GM18909 (cell line): ENCODE data around the gene PCGF1.

ENCODE experiments used
- ATAC-seq: cut with Tn5 transposase; IDR thresholded peaks from one replicate; pipeline ENCODE4 v1.9.1; 2021; ENCODE audit warnings: mild to moderate bottlenecking; ENCODE audit not compliant: unreplicated experiment, poor library complexity

The PCGF1 gene

DNA sequence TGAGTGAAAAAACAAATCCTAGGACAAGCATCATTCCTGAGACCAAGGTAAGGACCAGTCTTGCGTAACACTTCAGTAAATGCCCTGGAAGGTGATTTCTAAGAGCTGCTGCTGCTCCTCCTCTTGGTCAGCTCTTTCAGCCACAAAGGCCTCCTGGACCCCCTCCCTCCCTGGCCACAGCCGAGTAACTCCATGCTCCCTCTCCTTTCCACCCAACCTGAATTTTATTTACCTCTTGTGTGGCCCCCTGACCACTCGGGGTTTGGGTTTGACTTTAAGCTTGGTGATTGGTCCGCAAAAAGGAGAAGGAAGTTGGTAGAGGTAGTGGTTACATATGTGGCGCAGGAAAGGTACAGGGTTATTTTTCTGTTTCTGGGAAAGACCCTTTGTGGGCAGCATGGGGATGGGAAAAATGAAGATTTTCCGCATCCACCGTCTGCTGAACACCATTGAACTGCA, 31.4 kb upstream of the PCGF1 start:
- ATAC-seq, result no peak

- ATAC-seq, result no peak
These were observed 29.6 kb upstream of the PCGF1 start for GRCh38 chr2:74537140-74537539.

DNA sequence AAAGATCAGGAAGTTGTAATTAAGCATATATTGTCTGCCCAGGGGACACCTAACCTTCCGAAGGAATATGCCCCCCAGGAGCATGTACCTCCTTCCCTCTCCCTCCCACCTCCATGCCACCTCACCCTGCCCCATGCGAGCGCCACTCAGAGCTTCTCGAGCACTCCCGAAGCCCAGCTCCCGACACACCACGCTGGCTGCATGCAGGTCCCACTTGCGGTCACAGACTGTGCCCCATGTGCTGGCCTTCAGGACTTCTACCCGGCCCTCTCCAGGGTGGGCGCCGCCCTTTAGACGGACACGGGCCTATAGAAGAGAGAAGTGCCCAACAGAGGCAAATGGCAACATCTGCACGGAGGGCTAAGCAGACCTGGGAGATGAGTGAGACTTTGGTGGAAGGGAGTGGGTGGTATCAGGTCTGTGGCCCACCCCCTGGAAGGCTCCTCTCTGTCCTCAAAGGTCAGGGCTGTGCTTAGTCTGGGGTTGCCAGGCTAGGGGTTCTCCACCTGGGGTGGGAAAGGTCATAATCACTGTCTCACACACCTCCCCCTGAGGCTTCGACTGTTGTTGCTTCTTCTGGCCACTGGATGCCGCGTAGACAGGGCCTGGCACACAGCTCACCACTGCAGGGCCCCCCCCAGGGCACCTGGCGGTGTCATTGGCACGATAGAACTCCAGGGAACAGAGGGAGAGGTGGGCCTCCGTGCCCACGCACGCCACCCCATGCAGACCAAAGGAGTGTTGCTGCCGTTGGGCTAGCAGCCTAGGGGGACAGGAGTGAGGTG, 28.9 kb upstream of the PCGF1 start:
- no peak for ATAC-seq

DNA sequence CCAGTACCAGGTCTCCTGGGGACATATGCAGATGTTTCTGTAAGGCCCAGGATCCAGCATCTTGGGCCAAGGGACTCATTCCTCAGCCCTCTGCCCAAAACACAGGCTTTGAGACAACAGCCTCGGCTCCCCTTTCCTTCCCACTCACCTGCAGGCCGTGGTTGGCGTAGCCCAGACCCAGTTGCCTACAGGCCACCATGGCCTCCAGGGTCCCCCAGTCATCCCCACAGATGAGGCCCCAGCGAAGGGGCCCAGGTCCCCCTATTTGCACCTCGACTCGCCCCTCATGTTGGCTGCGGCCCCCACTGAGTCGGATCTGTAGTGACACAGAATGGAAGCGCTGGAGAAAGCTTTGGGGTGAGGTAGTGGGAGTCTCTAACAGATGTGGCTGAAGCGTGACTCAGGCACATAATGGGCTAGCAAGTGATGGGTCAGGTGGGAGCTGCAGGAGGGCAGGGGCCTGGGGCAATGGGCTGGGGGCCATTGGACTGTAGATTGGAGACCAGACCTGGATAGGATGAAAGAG, 28.0 kb upstream of the PCGF1 start:
- no peak for ATAC-seq

- ATAC-seq, result no peak
These were observed 26.9 kb upstream of the PCGF1 start for GRCh38 chr2:74534411-74534810.

DNA sequence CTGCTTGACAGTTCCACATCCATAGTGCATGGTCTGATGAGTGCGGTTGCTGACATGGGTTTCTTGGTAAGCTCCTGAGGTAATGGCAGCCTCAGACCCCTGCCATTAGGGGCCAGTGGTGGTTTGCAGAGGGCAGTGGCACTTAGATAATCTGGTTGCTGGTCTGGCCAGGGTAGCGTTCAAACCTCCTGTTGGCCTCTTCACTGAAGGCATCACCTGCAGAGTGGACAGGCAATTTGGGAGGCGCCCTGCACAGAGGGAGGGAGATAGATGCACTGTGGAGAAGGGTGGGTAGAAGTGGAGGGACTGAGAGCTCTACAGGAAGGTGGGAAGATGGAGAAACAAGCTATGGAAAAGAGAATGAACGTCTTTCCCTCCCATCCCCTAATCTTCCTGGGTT, 26.0 kb upstream of the PCGF1 start:
- no peak for ATAC-seq

DNA sequence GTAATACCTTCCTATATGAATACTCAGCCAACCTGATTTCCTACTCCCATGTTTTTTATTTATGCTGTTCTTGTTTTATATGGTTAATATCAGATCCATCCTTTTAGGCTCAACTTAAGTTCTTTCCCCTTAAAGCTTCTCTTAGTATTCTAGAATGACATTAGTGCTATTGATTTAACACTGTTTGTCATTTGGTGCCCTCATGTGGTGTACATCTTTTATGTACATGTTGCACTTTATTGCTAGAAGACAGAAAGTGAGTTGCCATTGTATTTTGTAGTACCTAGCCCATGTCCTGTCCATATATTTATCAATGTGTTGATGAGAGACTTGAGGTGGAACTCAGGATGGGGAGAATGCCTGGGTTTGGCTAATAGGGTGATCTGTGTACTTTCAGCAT, 24.7 kb upstream of the PCGF1 start:
- ATAC-seq, result no peak

DNA sequence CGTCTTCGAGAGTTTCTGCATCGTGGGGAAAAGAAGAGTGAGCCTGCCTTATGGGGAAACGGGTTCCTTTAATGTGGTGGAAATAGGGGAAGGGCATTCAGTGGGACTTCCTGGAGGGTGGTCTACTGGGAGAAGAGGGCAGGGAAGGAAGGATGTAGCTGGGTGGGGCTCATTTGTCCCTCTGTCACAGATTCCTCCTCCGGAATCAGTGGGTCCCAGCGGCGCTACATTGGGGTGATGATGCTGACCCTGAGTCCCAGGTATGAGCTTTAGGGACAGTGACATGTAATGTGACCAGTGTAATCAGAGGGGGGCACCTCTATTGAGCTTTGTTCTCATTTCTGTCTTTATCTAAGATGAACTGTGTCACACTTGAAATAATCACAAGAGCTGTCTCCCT, 24.2 kb upstream of the PCGF1 start:
- no peak for ATAC-seq

- peak; percentile 29 for ATAC-seq
These were observed 23.0 kb upstream of the PCGF1 start for GRCh38 chr2:74530239-74531187.

GRCh38 chr2:74529357-74530238, 22.1 kb upstream of the PCGF1 start, which contains the start of the genes AUP1 and HTRA2:
Gene AUP1, minus strand, starts transcription at chr2:74529706. Its CDS starts 77 bp downstream, at chr2:74529629.
Gene HTRA2, plus strand, starts transcription at chr2:74529933. Its CDS starts 74 bp downstream, at chr2:74530007.
- peak; percentile 85 for ATAC-seq

GRCh38 chr2:74528600-74529356, 21.3 kb upstream of the PCGF1 start:
- ATAC-seq, result peak; percentile 9

DNA sequence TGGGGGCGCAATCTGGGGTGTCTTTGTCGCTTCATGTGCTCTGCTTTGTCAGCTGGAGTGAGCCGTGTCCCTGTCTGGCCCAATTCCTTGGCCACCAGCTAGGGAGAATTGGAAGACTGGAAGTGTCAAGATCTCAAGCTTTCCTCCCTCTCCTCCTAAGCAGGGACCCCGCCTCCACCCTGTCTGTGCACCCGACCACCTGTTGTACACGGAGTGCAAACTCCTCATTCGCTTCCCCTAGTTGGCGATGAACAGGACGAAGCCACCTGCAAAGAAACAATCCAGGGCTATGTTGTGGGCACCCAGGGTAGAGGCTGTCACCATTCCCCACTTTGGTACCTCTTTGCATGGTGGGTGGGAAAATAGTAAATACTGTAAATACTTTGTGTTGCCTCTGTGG, 20.2 kb upstream of the PCGF1 start:
- ATAC-seq, result no peak

GRCh38 chr2:74526649-74527230, 19.2 kb upstream of the PCGF1 start:
- ATAC-seq, result no peak

DNA sequence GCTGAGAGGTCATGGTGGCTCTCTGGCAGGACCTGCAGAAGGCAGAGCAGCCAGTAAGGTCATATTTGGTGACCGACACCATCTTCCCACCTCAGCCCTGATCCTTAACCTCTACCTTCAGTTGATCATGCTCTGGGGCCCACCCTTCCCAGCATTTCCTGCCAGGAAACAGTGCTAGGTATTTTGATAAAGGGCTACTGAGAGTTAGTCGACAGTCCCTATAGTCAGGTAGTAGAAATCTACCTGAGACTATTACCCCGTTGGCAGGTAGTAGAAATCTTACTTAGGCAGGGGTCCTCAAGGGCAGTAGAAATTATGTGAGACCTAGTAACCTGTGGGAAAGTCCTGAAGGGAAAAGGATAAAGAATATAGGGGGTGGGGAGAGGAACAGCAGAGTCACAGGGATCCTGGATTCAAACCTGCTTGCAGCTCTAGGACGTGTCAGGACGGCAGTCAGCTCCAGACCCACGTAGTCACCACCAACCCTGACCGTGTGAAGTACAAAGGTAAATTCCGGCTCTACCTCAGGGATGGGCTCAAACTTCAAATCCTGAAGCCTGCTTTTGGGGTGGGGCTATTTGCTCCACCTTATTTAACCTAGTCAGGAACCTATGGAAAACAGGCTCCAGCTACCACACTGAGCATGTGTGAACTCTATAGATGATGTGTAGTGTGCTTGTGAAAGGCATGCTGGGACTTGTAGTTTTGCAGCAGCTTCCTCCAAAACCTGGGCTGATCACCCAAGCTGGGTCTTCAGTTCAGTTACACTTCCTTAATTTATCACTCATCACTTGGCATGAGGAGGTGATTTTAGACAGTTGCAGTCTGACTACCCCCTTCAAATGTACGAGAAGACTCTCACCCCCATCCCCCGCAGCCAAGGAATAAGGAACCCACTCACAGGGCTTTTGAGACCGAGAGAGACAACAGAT, 18.5 kb upstream of the PCGF1 start, which contains the start of gene DQX1:
TSS of gene DQX1 (minus strand) at position 515 of the 932 bp plus-strand sequence. CDS start at position 13, 502 bp downstream.
- no peak for ATAC-seq

GRCh38 chr2:74524955-74525716, 17.6 kb upstream of the PCGF1 start:
- no peak for ATAC-seq

- no peak for ATAC-seq
These were observed 16.5 kb upstream of the PCGF1 start for GRCh38 chr2:74524005-74524404.

- no peak for ATAC-seq
These were observed 15.0 kb upstream of the PCGF1 start for GRCh38 chr2:74522516-74522915.
